ENCODE results near the gene DYNLRB1. TPM values are rescaled to one million over a fixed set of nuclear protein-coding genes. Genes with fewer than 3 reads are reported as not detected.
"Not testable (repeated sequence)": the region's sequence is repeated elsewhere in the genome, so short reads cannot be mapped to it uniquely, and the experiment has no call there.

DYNLRB1 gene
- total RNA-seq, 1 donor from 2014 or later: 104 TPM

DNA sequence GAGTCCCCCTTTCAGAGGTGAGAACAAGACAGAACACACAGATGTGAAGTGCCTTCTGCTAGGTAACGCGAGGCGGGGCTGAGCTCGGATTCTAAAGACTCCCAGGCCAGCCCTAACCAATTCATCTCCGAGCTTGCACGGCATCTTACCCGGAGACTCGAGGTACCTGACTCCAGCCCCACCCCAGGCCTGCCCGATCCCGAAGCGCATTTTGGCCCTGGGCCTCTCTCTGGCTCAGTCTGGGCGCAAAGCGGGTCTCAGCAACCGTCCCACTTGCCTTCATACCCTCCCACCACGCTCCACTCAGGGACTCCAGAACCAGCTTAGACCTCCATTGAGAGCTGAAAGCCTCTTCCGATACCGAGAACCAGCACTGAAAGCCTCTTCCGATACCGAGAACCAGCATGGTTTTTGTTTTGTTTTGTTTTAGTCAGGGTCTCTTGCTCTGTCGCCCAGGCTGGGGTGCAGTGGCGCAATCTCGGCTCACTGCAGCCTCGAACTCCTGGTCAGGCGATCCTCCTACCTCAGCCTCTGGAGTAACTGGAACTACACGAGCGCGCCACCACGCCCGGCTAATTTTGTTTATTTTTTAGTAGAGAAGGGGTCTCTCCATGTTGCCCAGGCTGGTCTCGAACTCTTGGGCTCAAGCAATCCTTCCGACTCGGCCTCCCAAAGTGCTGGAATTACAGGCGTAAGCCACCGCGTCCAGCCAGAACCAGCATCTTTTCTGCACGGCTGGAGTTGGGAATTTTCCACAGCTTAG lies 557 bp upstream of the DYNLRB1 start:
- DNase-seq (ENCODE audit: low spot score): peak; percentile 70
- intact Hi-C loops (cut with micrococcal nuclease): loop anchor here (1.0 to 5.0 kb wide), 9 partner anchors 43 to 523 kb away; partner anchors contain the start of genes ACSS2, AHCY, ITCH and MAP1LC3A
- H3K4me1 Mint-ChIP-seq (ENCODE audit: low read depth): peaks cover 35% of the 10 kb centered on the region
- H3K9me3 Mint-ChIP-seq: no peaks in the 10 kb centered on the region
- no peaks in the 10 kb centered on the region for H3K27me3 Mint-ChIP-seq (ENCODE audit: insufficient read depth)
- peak overlapping the region; percentile 95 for H3K4me3 Mint-ChIP-seq
- H3K27ac Mint-ChIP-seq: peak overlapping the region; percentile 96
- peaks cover 12% of the 10 kb centered on the region for H3K36me3 Mint-ChIP-seq (ENCODE audit: low read depth)

DNA sequence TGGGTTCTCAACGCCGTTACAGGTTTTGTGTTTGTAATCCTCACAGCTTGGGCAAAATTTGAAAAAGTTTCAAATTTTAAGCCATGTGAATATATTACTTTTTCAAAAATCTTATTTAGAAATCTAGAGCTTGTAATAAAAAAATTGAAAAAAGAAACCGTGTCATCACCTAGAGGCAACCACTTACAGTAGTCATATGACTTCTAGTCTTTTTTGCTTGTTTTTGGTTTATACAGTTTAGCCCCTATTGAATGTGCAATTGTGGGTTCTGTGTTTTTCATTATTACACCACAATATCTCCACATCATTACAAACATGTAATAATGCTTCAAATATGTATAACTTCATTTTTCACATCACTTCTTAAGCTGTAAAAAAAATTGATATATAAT lies 888 bp downstream of the DYNLRB1 start:
- no peak for DNase-seq (ENCODE audit: low spot score)
- peaks cover 11% of the 10 kb centered on the region for H3K36me3 Mint-ChIP-seq (ENCODE audit: low read depth)
- H3K27ac Mint-ChIP-seq: peak overlapping the region; percentile 96
- H3K27me3 Mint-ChIP-seq (ENCODE audit: insufficient read depth): no peaks in the 10 kb centered on the region
- intact Hi-C loops (cut with micrococcal nuclease): loop anchor here (2.0 to 5.0 kb wide), 2 partner anchors 360 to 525 kb away; partner anchors contain the start of genes ACSS2 and RALY
- peak overlapping the region; percentile 95 for H3K4me3 Mint-ChIP-seq
- H3K9me3 Mint-ChIP-seq: no peaks in the 10 kb centered on the region
- peaks cover 37% of the 10 kb centered on the region for H3K4me1 Mint-ChIP-seq (ENCODE audit: low read depth)

GRCh38 chr20:34518863-34519262 lies 2.6 kb downstream of the DYNLRB1 start:
- Mint-ChIP-seq H3K4me3 (peak overlapping the region; percentile 77), H3K27ac (peak overlapping the region; percentile 7), H3K4me1 (ENCODE audit: low read depth) (peaks cover 31% of the 10 kb centered on the region), H3K36me3 (ENCODE audit: low read depth) (peaks cover 12% of the 10 kb centered on the region)
- intact Hi-C loops (cut with micrococcal nuclease): loop anchor here (5.0 kb wide), 1 partner anchor 527 kb away; the partner anchor contains the start of gene RALY
- not testable (repeated sequence) for H3K27me3 Mint-ChIP-seq (ENCODE audit: insufficient read depth); H3K9me3 Mint-ChIP-seq; DNase-seq (ENCODE audit: low spot score)

DNA sequence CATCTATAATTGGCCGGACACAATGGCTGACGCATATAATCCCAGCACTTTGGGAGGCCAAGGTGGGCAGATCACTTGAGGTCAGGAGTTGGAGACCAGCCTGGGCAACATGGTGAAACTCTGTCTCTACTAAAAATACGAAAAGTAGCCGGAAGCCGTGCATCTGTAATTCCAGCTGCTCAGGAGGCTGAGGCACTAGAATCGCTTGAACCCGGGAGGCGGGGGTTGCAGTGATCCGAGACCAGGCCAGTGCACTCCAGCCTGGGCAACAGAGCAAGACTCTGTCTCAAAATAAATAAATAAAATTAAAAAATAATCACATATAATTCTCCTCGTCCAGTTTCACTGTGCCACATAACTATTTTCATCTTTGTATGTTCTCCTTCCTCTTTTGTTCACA lies 3.6 kb downstream of the DYNLRB1 start:
- H3K27me3 Mint-ChIP-seq (ENCODE audit: insufficient read depth); H3K9me3 Mint-ChIP-seq; DNase-seq (ENCODE audit: low spot score); H3K27ac Mint-ChIP-seq; H3K4me3 Mint-ChIP-seq: not testable (repeated sequence)
- peaks cover 12% of the 10 kb centered on the region for H3K36me3 Mint-ChIP-seq (ENCODE audit: low read depth)
- intact Hi-C loops (cut with micrococcal nuclease): loop anchor here (5.0 kb wide), 1 partner anchor 528 kb away; the partner anchor contains the start of gene RALY
- peaks cover 24% of the 10 kb centered on the region for H3K4me1 Mint-ChIP-seq (ENCODE audit: low read depth)

GRCh38 chr20:34522969-34523871 lies 7.0 kb downstream of the DYNLRB1 start:
- no peak overlapping the region for H3K27ac Mint-ChIP-seq
- intact Hi-C loops (cut with micrococcal nuclease): loop anchor here (1.0 kb wide), 1 partner anchor 211 kb away; no protein-coding TSS in a partner anchor

GRCh38 chr20:34524426-34524825 lies 8.2 kb downstream of the DYNLRB1 start:
- H3K4me3 Mint-ChIP-seq: no peak overlapping the region
- no peak overlapping the region for H3K27ac Mint-ChIP-seq
- no peak for DNase-seq (ENCODE audit: low spot score)
- peaks cover 29% of the 10 kb centered on the region for H3K36me3 Mint-ChIP-seq (ENCODE audit: low read depth)
- no peaks in the 10 kb centered on the region for H3K9me3 Mint-ChIP-seq
- no peaks in the 10 kb centered on the region for H3K27me3 Mint-ChIP-seq (ENCODE audit: insufficient read depth)
- intact Hi-C loops (cut with micrococcal nuclease): no loop called here
- H3K4me1 Mint-ChIP-seq (ENCODE audit: low read depth): peaks cover 9% of the 10 kb centered on the region

More at GRCh38 chr20:34522969-34523871, 7.0 kb downstream of the DYNLRB1 start:
- H3K9me3 Mint-ChIP-seq: no peaks in the 10 kb centered on the region
- no peaks in the 10 kb centered on the region for H3K27me3 Mint-ChIP-seq (ENCODE audit: insufficient read depth)
- no peak overlapping the region for H3K4me3 Mint-ChIP-seq
- H3K4me1 Mint-ChIP-seq (ENCODE audit: low read depth): peaks cover 15% of the 10 kb centered on the region
- H3K36me3 Mint-ChIP-seq (ENCODE audit: low read depth): peaks cover 26% of the 10 kb centered on the region
- DNase-seq (ENCODE audit: low spot score): peak; percentile 26

DNA sequence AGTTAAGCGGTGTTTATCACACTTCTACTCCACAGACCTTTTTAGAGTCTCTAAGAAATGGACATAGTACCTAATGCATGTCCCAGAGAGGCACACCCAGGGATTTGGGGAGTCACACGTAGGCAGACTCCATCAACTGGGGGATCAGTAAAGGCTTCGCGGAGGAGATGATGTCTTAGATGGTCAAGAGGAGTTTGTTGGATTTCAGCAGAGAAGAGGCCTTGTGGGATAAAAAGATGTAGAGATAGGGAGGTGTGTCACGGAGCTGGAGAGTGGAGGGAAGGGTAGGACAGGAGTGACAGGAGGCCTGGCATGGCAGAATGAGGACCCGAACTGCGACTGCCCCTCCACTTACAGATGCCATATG lies 9.1 kb downstream of the DYNLRB1 start:
- Mint-ChIP-seq H3K4me1 (ENCODE audit: low read depth) (peaks cover 9% of the 10 kb centered on the region), H3K9me3 (no peaks in the 10 kb centered on the region), H3K27ac (no peak overlapping the region)

GRCh38 chr20:34525709-34526416 lies 9.6 kb downstream of the DYNLRB1 start:
- H3K9me3 Mint-ChIP-seq: no peaks in the 10 kb centered on the region
- no peak for DNase-seq (ENCODE audit: low spot score)
- peaks cover 9% of the 10 kb centered on the region for H3K4me1 Mint-ChIP-seq (ENCODE audit: low read depth)
- H3K4me3 Mint-ChIP-seq: no peak overlapping the region
- H3K36me3 Mint-ChIP-seq (ENCODE audit: low read depth): peaks cover 26% of the 10 kb centered on the region
- H3K27me3 Mint-ChIP-seq (ENCODE audit: insufficient read depth): no peaks in the 10 kb centered on the region
- intact Hi-C loops (cut with micrococcal nuclease): no loop called here
- H3K27ac Mint-ChIP-seq: no peak overlapping the region

More for the DNA sequence above, 9.1 kb downstream of the DYNLRB1 start:
- no peak overlapping the region for H3K4me3 Mint-ChIP-seq
- H3K27me3 Mint-ChIP-seq (ENCODE audit: insufficient read depth): no peaks in the 10 kb centered on the region
- intact Hi-C loops (cut with micrococcal nuclease): no loop called here
- H3K36me3 Mint-ChIP-seq (ENCODE audit: low read depth): peaks cover 24% of the 10 kb centered on the region
- DNase-seq (ENCODE audit: low spot score): no peak

GRCh38 chr20:34526466-34526865 lies 10.2 kb downstream of the DYNLRB1 start:
- Mint-ChIP-seq H3K27me3 (ENCODE audit: insufficient read depth) (no peaks in the 10 kb centered on the region), H3K36me3 (ENCODE audit: low read depth) (peaks cover 28% of the 10 kb centered on the region), H3K4me1 (ENCODE audit: low read depth) (peaks cover 9% of the 10 kb centered on the region), H3K9me3 (no peaks in the 10 kb centered on the region), H3K4me3 (no peak overlapping the region), H3K27ac (peak overlapping the region; percentile 23)
- intact Hi-C loops (cut with micrococcal nuclease): no loop called here
- DNase-seq (ENCODE audit: low spot score): no peak

- Mint-ChIP-seq H3K27ac (no peak overlapping the region), H3K36me3 (ENCODE audit: low read depth) (peaks cover 29% of the 10 kb centered on the region), H3K27me3 (ENCODE audit: insufficient read depth) (no peaks in the 10 kb centered on the region), H3K4me3 (no peak overlapping the region), H3K4me1 (ENCODE audit: low read depth) (peaks cover 7% of the 10 kb centered on the region), H3K9me3 (no peaks in the 10 kb centered on the region)
- no peak for DNase-seq (ENCODE audit: low spot score)
- intact Hi-C loops (cut with micrococcal nuclease): no loop called here
Measured at GRCh38 chr20:34527016-34527415, 10.8 kb downstream of the DYNLRB1 start.

- Mint-ChIP-seq H3K27ac (no peak overlapping the region), H3K36me3 (ENCODE audit: low read depth) (peaks cover 23% of the 10 kb centered on the region), H3K4me1 (ENCODE audit: low read depth) (peaks cover 5% of the 10 kb centered on the region), H3K4me3 (no peak overlapping the region), H3K9me3 (no peaks in the 10 kb centered on the region), H3K27me3 (ENCODE audit: insufficient read depth) (no peaks in the 10 kb centered on the region)
- no peak for DNase-seq (ENCODE audit: low spot score)
- intact Hi-C loops (cut with micrococcal nuclease): no loop called here
Measured at GRCh38 chr20:34528921-34529297, 12.7 kb downstream of the DYNLRB1 start.

GRCh38 chr20:34529742-34530141 lies 13.5 kb downstream of the DYNLRB1 start:
- Mint-ChIP-seq H3K36me3 (ENCODE audit: low read depth) (peaks cover 26% of the 10 kb centered on the region), H3K9me3 (no peaks in the 10 kb centered on the region), H3K27ac (no peak overlapping the region), H3K27me3 (ENCODE audit: insufficient read depth) (no peaks in the 10 kb centered on the region), H3K4me1 (ENCODE audit: low read depth) (peaks cover 5% of the 10 kb centered on the region), H3K4me3 (no peak overlapping the region)
- intact Hi-C loops (cut with micrococcal nuclease): no loop called here
- DNase-seq (ENCODE audit: low spot score): no peak
